ENCODE measurements around the gene TPCN1.

The TPCN1 gene

GRCh38 chr12:113226696-113227568 is 5.7 kb downstream of the TPCN1 start:
- no peak for DNase-seq

- DNase-seq = no peak
Observed at GRCh38 chr12:113227686-113228391, 6.6 kb downstream of the TPCN1 start.

GRCh38 chr12:113228394-113229028 is 7.2 kb downstream of the TPCN1 start:
- DNase-seq = no peak

GRCh38 chr12:113230315-113231234 is 9.3 kb downstream of the TPCN1 start:
- DNase-seq = no peak

DNA sequence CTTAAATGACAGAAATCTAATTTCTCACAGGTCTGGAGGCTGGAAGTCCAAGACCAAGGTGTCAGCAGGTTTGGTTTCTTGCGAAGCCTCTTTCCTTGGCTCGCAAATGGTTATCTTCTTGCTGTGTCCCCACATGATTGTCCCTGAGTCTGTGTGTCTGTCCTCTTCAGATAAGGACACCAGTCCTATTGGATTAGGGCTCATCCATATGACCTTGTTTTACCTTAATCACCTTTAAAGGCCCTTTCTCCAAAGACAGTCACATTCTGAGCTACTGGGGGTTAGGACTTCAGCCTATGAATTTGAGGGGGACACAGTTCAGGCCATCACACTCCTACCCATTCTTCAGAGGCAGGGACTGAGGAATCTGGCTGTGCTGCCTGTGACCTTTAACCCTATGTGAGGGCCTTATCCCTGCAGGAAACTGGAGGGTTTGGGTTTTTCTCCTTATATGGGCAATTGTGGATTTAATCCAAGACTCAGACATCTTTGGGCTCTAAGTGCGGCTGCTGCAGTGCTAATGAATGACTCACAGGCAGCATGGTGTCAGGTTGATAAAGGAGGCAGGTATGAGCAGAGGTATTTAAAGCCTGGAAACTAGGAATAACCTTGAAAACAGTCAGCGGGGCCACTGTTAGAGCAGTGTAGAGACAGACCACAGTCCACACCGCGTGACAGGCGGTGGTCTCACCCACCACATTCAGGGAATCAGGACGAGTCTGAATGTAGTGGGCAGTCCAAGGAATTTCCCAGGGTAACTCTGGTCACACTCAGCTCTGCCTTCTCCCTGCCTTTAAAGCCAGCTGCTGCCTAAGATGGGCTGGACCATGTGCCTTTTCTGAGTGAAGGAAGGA is 10.2 kb downstream of the TPCN1 start:
- no peak for DNase-seq

GRCh38 chr12:113232089-113232839 is 11.0 kb downstream of the TPCN1 start:
- no peak for DNase-seq

DNA sequence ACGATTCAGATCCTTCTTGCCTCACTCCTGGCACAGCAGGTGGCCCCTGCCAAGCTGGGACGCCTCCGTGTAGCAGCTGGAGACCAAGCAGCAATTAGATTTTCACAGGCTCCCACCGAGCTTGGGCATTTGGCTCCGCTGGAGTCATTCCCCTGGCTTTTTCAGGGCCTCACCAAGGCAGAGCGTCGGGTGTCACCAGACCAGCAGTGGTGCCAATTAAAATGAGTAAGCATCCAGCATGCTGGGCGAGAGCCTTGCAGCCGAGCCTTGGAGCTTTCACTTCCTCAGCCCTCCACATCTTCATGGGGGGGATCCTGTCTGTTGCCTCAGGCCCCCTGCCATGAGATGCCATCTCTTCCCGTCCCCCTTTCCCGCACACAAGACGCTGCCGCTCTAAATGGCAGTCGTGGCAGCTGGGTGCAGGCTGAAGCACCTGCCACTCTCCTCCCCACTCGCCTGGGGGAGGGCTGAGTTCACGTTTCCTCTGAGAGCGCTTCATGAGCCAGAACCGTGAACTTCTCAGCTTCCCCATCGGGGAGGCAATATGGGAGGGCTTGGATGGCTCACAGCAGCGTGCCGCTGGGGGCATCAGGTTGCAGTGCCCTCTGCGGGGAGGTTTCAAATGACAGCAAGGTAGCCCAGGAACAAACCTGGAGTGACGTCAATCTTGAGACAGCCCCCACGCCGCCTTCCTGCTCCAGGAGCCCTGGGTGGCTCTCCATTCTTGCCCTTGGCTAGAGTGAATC is 11.7 kb downstream of the TPCN1 start:
- peak; percentile 74 for DNase-seq

DNA sequence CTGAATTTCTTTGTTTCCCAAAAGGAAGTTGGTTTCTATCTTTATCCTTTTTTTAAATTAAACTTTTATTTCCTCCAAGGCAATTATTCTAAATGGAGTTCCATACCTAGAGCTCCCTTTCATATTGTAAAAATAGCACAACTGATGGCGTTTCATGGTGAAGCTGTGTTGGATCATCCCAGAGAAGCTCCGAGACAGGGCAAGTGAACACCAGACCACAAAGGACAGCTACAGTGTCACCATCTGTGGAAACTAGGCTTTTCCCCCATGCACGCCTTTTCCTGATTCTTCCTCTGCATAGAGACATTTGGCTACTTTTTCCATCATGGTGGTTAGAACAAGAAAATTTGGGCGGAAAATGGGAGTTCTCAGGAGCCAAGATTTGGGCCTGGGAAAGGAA is 12.7 kb downstream of the TPCN1 start:
- no peak for DNase-seq

DNA sequence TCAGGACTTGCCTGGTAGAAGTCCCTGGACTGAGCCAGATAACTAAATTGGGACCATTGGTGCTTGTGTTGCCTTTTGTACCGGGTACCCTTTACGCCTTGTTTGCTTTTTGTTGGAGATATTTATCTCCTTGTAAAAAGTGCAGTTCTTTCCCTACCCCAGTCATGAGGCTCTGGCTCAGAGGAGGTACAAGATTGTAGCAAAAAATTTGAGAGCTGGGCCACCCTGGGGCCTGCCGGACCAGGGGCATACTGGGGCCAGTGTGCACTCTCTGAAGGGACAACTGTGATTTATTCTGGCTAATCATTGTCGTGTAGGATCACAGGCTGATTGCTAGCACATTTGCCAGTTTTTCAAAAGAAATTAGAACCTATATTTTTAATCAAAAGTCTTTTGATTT is 13.2 kb downstream of the TPCN1 start:
- no peak for DNase-seq

- DNase-seq = no peak
Observed at GRCh38 chr12:113235976-113236375, 14.7 kb downstream of the TPCN1 start.

GRCh38 chr12:113236539-113237399 is 15.5 kb downstream of the TPCN1 start:
- no peak for DNase-seq

- no peak for DNase-seq
Observed at GRCh38 chr12:113237748-113238147, 16.5 kb downstream of the TPCN1 start.

DNA sequence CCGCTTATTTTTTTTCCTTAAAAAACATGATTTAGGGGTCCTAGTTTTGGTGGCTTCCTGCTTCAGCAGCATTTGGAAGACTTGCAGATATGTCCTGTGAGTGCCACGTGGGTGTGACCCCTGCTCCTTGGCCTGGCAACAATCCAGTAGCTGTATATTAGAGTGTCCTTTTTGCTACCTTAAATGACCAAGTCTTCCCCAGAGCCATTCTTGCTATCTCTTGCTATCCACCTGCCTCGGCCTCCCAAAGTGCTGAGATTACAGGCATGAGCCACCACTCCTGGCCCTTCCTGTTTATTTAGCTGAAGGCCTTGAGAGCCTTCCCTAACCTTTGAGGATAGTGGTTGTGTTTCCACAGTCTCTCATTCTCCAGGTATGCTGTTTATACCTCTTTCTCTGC is 17.0 kb downstream of the TPCN1 start:
- no peak for DNase-seq

DNA sequence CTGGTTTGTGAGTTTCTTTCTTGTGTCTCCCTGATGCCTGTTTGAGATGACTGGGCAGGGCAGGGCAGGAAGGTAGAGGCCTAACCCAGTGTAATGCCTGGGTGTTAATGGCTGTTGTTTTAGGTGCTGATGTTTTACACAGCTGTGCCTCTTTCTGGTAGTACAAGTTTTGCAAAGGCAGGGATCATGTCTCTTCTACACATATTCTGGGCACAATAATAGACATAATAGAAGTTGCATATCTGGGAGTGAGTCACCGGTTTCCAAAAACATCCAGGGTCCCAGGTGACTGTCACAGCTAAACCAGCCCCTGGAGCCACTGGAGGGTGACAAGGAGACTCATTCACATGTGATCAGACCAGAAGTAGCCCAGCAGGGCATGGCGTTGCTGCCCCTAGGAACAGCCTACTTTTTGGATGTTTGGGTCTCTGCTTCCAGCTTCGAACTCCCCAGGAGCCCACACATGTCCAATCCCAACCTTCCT is 18.1 kb downstream of the TPCN1 start:
- DNase-seq = no peak

GRCh38 chr12:113239811-113240331 is 18.6 kb downstream of the TPCN1 start:
- no peak for DNase-seq

DNA sequence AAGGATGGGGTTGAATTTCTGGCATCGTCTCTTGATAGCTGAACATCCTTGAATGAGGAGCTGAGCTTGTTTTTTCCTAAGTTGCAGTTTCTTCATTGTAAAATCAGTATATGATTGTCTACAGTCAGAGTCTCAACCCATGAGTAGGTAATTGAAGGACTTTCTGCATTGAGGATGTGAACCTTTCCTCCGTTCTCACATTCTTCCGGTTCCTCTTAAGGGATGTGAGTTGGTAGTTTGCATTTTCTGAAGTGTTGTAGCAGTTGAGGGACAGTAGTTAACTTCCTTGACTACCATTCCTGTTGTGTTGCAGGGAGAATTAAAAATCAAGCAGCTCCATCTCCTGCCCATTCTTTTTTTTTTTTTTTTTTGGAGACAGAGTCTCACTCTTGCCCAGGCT is 19.1 kb downstream of the TPCN1 start:
- no peak for DNase-seq

DNA sequence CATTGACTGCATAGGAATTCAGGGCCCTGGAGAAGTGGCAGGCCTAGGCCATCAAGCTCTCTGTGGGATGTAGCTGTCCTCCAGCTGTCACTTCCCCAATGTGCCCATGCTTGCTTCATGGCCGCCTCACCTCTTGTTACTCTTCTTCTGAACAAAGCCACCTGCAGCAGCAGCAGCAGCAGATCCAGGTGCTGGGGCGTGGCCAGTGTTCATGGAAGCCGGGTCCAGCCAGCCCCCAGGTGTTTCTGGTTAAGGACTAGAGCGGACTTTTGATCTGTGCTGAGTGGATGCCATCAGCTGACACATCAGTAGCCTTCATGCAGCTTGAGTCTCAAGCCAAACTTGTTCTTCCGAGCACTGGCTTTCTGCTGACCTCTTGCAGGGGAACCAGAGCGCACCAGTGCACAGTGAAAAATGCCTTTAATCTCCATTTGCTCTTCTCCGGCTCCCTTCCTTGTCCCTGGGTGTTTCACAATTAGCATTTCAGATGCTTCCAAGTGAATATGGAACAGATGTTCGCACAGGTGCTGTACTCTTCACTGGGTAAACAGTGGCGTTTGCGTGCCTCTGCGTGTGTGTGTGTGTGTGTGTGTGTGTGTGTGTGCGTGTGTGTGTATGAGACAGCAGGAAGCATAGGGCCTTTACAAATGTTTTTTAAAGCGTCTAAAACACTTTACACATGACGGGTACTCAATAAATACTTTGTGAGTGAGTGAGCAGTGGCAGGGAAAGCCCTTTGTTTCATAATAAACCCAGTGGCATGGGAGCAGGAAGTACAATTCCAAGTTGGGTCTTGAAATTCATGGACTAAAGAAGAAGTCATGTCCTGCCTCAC is 20.1 kb downstream of the TPCN1 start:
- DNase-seq = no peak

DNA sequence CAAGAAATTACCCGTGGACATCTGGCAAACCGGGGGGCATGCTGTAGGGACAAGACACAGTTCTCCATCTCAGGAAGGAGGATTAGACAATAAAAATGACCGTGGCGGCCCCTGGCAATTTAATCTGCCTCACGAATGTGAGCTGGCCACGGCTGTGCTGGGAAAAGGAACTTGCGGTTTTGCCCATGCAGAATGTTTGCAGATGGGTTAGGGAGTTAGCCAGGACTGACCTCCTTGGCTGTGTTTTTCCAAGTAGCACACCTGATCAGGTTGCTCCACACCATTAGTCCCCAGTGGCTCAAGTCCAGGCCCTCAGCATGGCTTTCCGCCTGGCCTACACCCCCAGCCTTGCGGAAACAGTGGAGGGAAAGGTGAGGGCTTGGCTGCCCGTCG is 20.8 kb downstream of the TPCN1 start:
- DNase-seq = no peak

All from CD4-positive, alpha-beta T cell treated with Interleukin-17A for 1 hour (primary cell).